IMR-90 (cell line): ENCODE measurements around the gene PRICKLE2. TPM values are rescaled to one million over a fixed set of nuclear protein-coding genes. Genes with fewer than 3 reads are reported as not detected.

Source experiments
- ATAC-seq: fragments of 200-7000 bp; cut with Tn5 transposase; 2 replicates; pipeline ENCODE4 v1.9.1; 2020; ENCODE audit warnings: low read depth, mild to moderate bottlenecking, moderate library complexity
- BruUV-seq: library from RNA; stranded (reverse); fragments of 400-500 nt; replicated peaks from 2 replicates; lab custom pipeline; 2021; lab: Mats Ljungman, UMichigan
- CTCF ChIA-PET: fragments of 300-600 bp; formaldehyde crosslinking; extraction: SDS; loops from one replicate; lab custom pipeline; 2021; ENCODE audit warnings: antibody characterized with exemption; lab: Yijun Ruan, JAX
- POLR2A ChIA-PET: fragments of 300-600 bp; sonication (Branson Sonifier 250); formaldehyde crosslinking; loops from one replicate; lab custom pipeline; 2022; ENCODE audit warnings: antibody characterized with exemption; ENCODE audit not compliant: unreplicated experiment; lab: Charles Lee
- DNase-seq: peaks from one replicate; pipeline ENCODE4 v3.0.0; 2013
- H2AFZ ChIP-seq: replicated peaks from 2 replicates; pipeline ENCODE3; 2013; ENCODE audit warnings: low read length, mild to moderate bottlenecking; ENCODE audit not compliant: poor library complexity
- H2AK5ac ChIP-seq: 2 replicates; pipeline ENCODE4 v1.6.1; 2013; ENCODE audit warnings: low read depth, low read length, inconsistent platforms
- H2AK9ac ChIP-seq: replicated peaks from 2 replicates; pipeline ENCODE3; 2013; ENCODE audit warnings: mild to moderate bottlenecking, low read depth, low read length, moderate library complexity; ENCODE audit not compliant: poor library complexity
- H2BK120ac ChIP-seq: 2 replicates; pipeline ENCODE4 v1.6.1; 2013; ENCODE audit warnings: low read depth, low read length, inconsistent platforms
- H2BK15ac ChIP-seq: 3 replicates; pipeline ENCODE4 v1.6.1; 2013; ENCODE audit warnings: low read depth, low read length, inconsistent platforms
- H2BK20ac ChIP-seq: 2 replicates; pipeline ENCODE4 v1.6.1; 2013; ENCODE audit warnings: low read depth, mild to moderate bottlenecking, inconsistent platforms, low read length, moderate library complexity
- H2BK5ac ChIP-seq: 2 replicates; pipeline ENCODE4 v1.6.1; 2013; ENCODE audit warnings: mild to moderate bottlenecking, low read depth, low read length, inconsistent platforms; ENCODE audit not compliant: poor library complexity, severe bottlenecking
- H3K14ac ChIP-seq: replicated peaks from 2 replicates; pipeline ENCODE4 v1.6.1; 2013; ENCODE audit warnings: low read depth, low read length, inconsistent platforms
- H3K18ac ChIP-seq: 2 replicates; pipeline ENCODE4 v1.6.1; 2013; ENCODE audit warnings: low read depth, low read length, control low read depth
- H3K23ac ChIP-seq: 2 replicates; pipeline ENCODE4 v1.6.1; 2013; ENCODE audit warnings: low read depth, low read length, inconsistent platforms
- H3K27ac ChIP-seq: 2 replicates; pipeline ENCODE4 v1.5.1; 2013; ENCODE audit warnings: mild to moderate bottlenecking, control low read depth, low read length; ENCODE audit not compliant: insufficient read depth
- H3K27me3 ChIP-seq: 2 replicates; pipeline ENCODE4 v1.6.1; 2013; ENCODE audit warnings: low read length; ENCODE audit not compliant: control insufficient read depth, insufficient read depth
- H3K36me3 ChIP-seq: 2 replicates; pipeline ENCODE4 v1.6.1; 2013; ENCODE audit warnings: low read length, mixed read lengths; ENCODE audit not compliant: control insufficient read depth, insufficient read depth
- H3K4ac ChIP-seq: 2 replicates; pipeline ENCODE4 v1.6.1; 2013; ENCODE audit warnings: low read depth, low read length, inconsistent platforms
- H3K4me1 ChIP-seq: 2 replicates; pipeline ENCODE4 v1.6.1; 2013; ENCODE audit warnings: low read length, mixed read lengths; ENCODE audit not compliant: control insufficient read depth, insufficient read depth
- H3K4me2 ChIP-seq: 2 replicates; pipeline ENCODE4 v1.6.1; 2013; ENCODE audit warnings: low read depth, mild to moderate bottlenecking, control low read depth, low read length, moderate library complexity
- H3K4me3 ChIP-seq: 2 replicates; pipeline ENCODE4 v1.5.1; 2013; ENCODE audit warnings: low read depth, mild to moderate bottlenecking, control low read depth, low read length, moderate library complexity; ENCODE audit not compliant: insufficient read depth
- H3K56ac ChIP-seq: 2 replicates; pipeline ENCODE4 v1.6.1; 2013; ENCODE audit warnings: low read length, inconsistent platforms; ENCODE audit not compliant: insufficient read depth; ENCODE audit errors: extremely low read depth
- H3K79me1 ChIP-seq, 2 experiments: 2 replicates each; pipeline ENCODE4 v1.6.1; 2013; ENCODE audit warnings: low read length in 2 of 2, inconsistent platforms in 1 of 2, low read depth in 1 of 2
- H3K9ac ChIP-seq: 2 replicates; pipeline ENCODE4 v1.6.1; 2013; ENCODE audit warnings: low read depth, low read length, control low read depth
- H3K9me1 ChIP-seq: 2 replicates; pipeline ENCODE4 v1.6.1; 2013; ENCODE audit warnings: low read length, inconsistent platforms; ENCODE audit not compliant: insufficient read depth
- H3K9me3 ChIP-seq: 2 replicates; pipeline ENCODE4 v1.6.1; 2013; ENCODE audit warnings: low read length; ENCODE audit not compliant: control insufficient read depth, insufficient read depth
- H4K20me1 ChIP-seq: 2 replicates; pipeline ENCODE4 v1.6.1; 2013; ENCODE audit warnings: low read length, inconsistent platforms; ENCODE audit not compliant: insufficient read depth
- H4K5ac ChIP-seq: 2 replicates; pipeline ENCODE4 v1.6.1; 2013; ENCODE audit warnings: mild to moderate bottlenecking, low read depth, low read length, control low read depth
- H4K8ac ChIP-seq, 2 experiments: 2 replicates each; pipeline ENCODE4 v1.6.1; 2013; ENCODE audit warnings: low read depth in 2 of 2, low read length in 2 of 2, control low read depth in 1 of 2, inconsistent platforms in 1 of 2
- H4K91ac ChIP-seq: 2 replicates; pipeline ENCODE4 v1.6.1; 2013; ENCODE audit warnings: low read depth, low read length, inconsistent platforms; ENCODE audit not compliant: insufficient read depth
- CEBPB ChIP-seq: IDR thresholded peaks from 2 replicates; pipeline ENCODE4 v1.6.1; 2012; ENCODE audit warnings: low read depth, low read length, improper control_type of control experiment
- CHD1 ChIP-seq: IDR thresholded peaks from 2 replicates; pipeline ENCODE4 v1.6.1; 2012; ENCODE audit warnings: low read depth, low read length, improper control_type of control experiment
- FOS ChIP-seq: fragments of 150-350 bp; IDR thresholded peaks from 2 replicates; pipeline ENCODE4 v1.6.1; 2016; ENCODE audit warnings: low read depth, low read length
- MAFK ChIP-seq: IDR thresholded peaks from 2 replicates; pipeline ENCODE4 v1.6.1; 2012; ENCODE audit warnings: low read depth, low read length, improper control_type of control experiment
- MAZ ChIP-seq: IDR thresholded peaks from 2 replicates; pipeline ENCODE4 v1.6.1; 2012; ENCODE audit warnings: low read depth, mild to moderate bottlenecking, low read length, improper control_type of control experiment, moderate library complexity, borderline replicate concordance
- NFE2L2 ChIP-seq: fragments of 150-350 bp; IDR thresholded peaks from 2 replicates; pipeline ENCODE4 v1.6.1; 2016; ENCODE audit warnings: low read depth, mild to moderate bottlenecking, low read length
- POLR2A ChIP-seq: IDR thresholded peaks from 2 replicates; pipeline ENCODE4 v1.6.1; 2012; ENCODE audit warnings: mild to moderate bottlenecking, low read depth, low read length
- RAD21 ChIP-seq: IDR thresholded peaks from 2 replicates; pipeline ENCODE4 v1.6.1; 2012; ENCODE audit warnings: low read length, improper control_type of control experiment
- RCOR1 ChIP-seq: IDR thresholded peaks from 2 replicates; pipeline ENCODE4 v1.6.1; 2012; ENCODE audit warnings: mild to moderate bottlenecking, low read length, improper control_type of control experiment; ENCODE audit not compliant: insufficient replicate concordance
- RFX5 ChIP-seq: IDR thresholded peaks from 2 replicates; pipeline ENCODE4 v1.8.0; 2012; ENCODE audit warnings: low read depth, mild to moderate bottlenecking, low read length, moderate library complexity
- SMC3 ChIP-seq: fragments of 150-350 bp; IDR thresholded peaks from 2 replicates; pipeline ENCODE4 v1.6.1; 2016; ENCODE audit warnings: low read depth, mild to moderate bottlenecking, antibody characterized with exemption, low read length, moderate library complexity
- WGBS, 2 experiments: methylation state at CpG; one replicate each; pipeline versions ENCODE4 v1.1.5 to v1.1.7; 2013; ENCODE audit warnings: missing lambda C conversion rate in 2 of 2; ENCODE audit not compliant: insufficient read length in 1 of 2; ENCODE audit errors: extremely low coverage in 2 of 2; 5-methylcytosine and 5-hydroxymethylcytosine counted together
- dilution Hi-C: fragments of 300-500 bp; cut with HindIII; formaldehyde crosslinking; loops from one replicate; pipeline ENCODE4 v1.14.3; 2018; ENCODE audit warnings: low sequenced_read_pairs; ENCODE audit not compliant: unreplicated experiment
- in situ Hi-C: fragments of 300-500 bp; cut with MboI; formaldehyde crosslinking; loops from 3 replicates; pipeline ENCODE4 v1.14.3; 2019; ENCODE audit warnings: low sequenced_read_pairs, inconsistent platforms, mixed read lengths
- intact Hi-C: fragments of 100-400 bp; cut with micrococcal nuclease; formaldehyde crosslinking; loops from 2 replicates; pipeline ENCODE4 v1.10.0; 2022
- polyA plus RNA-seq, 3 experiments: library from polyadenylated mRNA; depleted of rRNA; stranded (reverse); fragments of >200 nt; gene quantifications; 2 replicates each; pipeline ENCODE4 v1.2.3, GENCODE V29; 2012; ENCODE audit warnings: low replicate concordance in 1 of 3
- total RNA-seq: library from RNA; depleted of rRNA; stranded (reverse); fragments of >200 nt; gene quantifications from 2 replicates; pipeline ENCODE4 v1.2.3, GENCODE V29; 2012
- TF ChIP-seq, protein P1 (sequence below): fragments of 150-350 bp; IDR thresholded peaks from 2 replicates; pipeline ENCODE4 v1.6.1; 2016; ENCODE audit warnings: low read depth, mild to moderate bottlenecking, low read length, moderate library complexity, borderline replicate concordance
- TF ChIP-seq, protein P2 (sequence below): conservative IDR thresholded peaks from 2 replicates; pipeline ENCODE4 v1.5.1; 2012; ENCODE audit warnings: mild to moderate bottlenecking, low read depth, low read length, improper control_type of control experiment

Gene PRICKLE2
- total and polyA plus RNA-seq, 2 of the 4 experiments (the other 2 are of a cell fraction), result 4.1 to 14.2 TPM

DNA sequence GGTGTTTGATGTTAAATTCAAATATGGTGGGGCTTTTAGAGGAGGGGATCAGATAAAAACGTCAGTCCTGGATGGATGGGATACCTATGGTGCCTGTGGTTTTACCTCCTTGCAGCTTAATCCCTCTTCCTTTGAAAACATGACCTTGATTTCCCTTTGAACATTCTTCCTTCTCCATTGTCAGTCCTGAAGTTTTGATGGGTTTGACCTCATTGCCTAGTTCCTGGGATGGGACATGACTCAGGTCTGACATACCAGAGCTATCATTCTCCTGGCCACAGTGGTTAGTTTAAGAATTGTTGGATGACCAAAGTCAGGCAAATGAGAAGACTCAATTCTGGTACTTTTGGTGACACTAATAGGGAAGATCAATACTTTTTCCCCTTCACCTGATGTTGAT is 87.2 kb downstream of the PRICKLE2 start:
- ATAC-seq (no peak), DNase-seq (no peak)
- Histone ChIP-seq H4K20me1 (peaks cover 14% of the 10 kb centered on the region), H2BK15ac (no peak overlapping the region), H4K8ac (no peak overlapping the region), H3K27ac (no peak overlapping the region), H2AK5ac (no peak overlapping the region), H3K23ac (no peak overlapping the region), H3K56ac (no peak overlapping the region), H2BK5ac (no peak overlapping the region), H3K14ac (no peak overlapping the region), H3K18ac (no peak overlapping the region), H2AFZ (no peak overlapping the region), H3K4ac (no peak overlapping the region), H3K27me3 (no peaks in the 10 kb centered on the region), H3K9ac (no peak overlapping the region), H2BK120ac (no peak overlapping the region), H3K4me1 (peaks cover 2% of the 10 kb centered on the region; the same call in 1 of the 2 replicates), H3K79me1 (peaks cover 49 to 80% of the 10 kb centered on the region in 2 experiments), H3K4me3 (no peak overlapping the region), H3K4me2 (no peak overlapping the region), H3K36me3 (peaks cover 20% of the 10 kb centered on the region), H4K91ac (no peak overlapping the region), H3K9me1 (peaks cover 27% of the 10 kb centered on the region), H2BK20ac (no peak overlapping the region), H3K9me3 (no peaks in the 10 kb centered on the region), H2AK9ac (no peak overlapping the region), H4K5ac (no peak overlapping the region)
- POLR2A ChIA-PET, result no interaction called here
- intact Hi-C loops, result no loop called here
- dilution Hi-C loops, result no loop called here
- in situ Hi-C loops, result no loop called here
- WGBS, 2 experiments, result no CpG with 5 or more reads among the region's 1 CpG
- no TSS peak for BruUV-seq
- TF ChIP-seq, protein P1, sequence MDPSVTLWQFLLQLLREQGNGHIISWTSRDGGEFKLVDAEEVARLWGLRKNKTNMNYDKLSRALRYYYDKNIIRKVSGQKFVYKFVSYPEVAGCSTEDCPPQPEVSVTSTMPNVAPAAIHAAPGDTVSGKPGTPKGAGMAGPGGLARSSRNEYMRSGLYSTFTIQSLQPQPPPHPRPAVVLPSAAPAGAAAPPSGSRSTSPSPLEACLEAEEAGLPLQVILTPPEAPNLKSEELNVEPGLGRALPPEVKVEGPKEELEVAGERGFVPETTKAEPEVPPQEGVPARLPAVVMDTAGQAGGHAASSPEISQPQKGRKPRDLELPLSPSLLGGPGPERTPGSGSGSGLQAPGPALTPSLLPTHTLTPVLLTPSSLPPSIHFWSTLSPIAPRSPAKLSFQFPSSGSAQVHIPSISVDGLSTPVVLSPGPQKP, result no peak
- TF ChIP-seq MAZ, result no peak
- no peak for TF ChIP-seq CHD1
- no peak for TF ChIP-seq RFX5
- TF ChIP-seq RAD21, result no peak
- TF ChIP-seq FOS, result no peak
- no peak for TF ChIP-seq CEBPB
- no peak for TF ChIP-seq SMC3
- TF ChIP-seq, protein P2, sequence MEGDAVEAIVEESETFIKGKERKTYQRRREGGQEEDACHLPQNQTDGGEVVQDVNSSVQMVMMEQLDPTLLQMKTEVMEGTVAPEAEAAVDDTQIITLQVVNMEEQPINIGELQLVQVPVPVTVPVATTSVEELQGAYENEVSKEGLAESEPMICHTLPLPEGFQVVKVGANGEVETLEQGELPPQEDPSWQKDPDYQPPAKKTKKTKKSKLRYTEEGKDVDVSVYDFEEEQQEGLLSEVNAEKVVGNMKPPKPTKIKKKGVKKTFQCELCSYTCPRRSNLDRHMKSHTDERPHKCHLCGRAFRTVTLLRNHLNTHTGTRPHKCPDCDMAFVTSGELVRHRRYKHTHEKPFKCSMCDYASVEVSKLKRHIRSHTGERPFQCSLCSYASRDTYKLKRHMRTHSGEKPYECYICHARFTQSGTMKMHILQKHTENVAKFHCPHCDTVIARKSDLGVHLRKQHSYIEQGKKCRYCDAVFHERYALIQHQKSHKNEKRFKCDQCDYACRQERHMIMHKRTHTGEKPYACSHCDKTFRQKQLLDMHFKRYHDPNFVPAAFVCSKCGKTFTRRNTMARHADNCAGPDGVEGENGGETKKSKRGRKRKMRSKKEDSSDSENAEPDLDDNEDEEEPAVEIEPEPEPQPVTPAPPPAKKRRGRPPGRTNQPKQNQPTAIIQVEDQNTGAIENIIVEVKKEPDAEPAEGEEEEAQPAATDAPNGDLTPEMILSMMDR, result no peak
- TF ChIP-seq NFE2L2, result no peak
- no peak for TF ChIP-seq RCOR1
- TF ChIP-seq POLR2A, result no peak
- TF ChIP-seq MAFK, result no peak
- CTCF ChIA-PET, result no interaction called here
